ENCODE data around the gene TMEM109.
A peak's percentile ranks its signal among the peaks of the same experiment; 100 is the strongest.

TMEM109 gene

DNA sequence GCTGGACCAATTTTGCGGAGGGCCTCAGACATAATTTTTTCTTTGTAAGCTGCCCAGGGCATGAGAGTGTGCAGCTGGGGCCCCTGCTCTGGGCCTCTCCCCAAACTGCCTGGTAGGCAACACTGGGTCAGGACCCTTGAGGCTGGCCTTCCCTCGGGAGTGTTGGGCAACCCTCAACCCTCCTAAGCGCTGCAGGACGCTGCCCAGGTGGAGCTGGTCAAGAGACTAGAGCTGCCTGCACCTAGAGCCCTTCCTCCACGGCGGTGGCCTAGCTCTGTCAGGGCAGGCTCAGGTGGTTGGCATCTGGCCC, 9.8 kb downstream of the TMEM109 start:
- ChIA-PET POLR2A (interaction anchor here (1.4 to 1.7 kb wide), 2 partner anchors 10 to 17 kb away, joined by 5 to 10 read pairs; partner anchors contain the start of genes PRPF19 and TMEM109), CTCF (interaction anchor here (1.5 kb wide), 1 partner anchor 93 kb away, joined by 3 read pairs; no protein-coding TSS in a partner anchor)
- DNase-seq (ENCODE audit: extremely low spot score) = no peak
- TF ChIP-seq FOXM1 (IDR thresholded peaks at IDR 0.05; ENCODE audit: borderline replicate concordance) (no peak), ARNT (IDR thresholded peaks at IDR 0.05) (no peak)

DNA sequence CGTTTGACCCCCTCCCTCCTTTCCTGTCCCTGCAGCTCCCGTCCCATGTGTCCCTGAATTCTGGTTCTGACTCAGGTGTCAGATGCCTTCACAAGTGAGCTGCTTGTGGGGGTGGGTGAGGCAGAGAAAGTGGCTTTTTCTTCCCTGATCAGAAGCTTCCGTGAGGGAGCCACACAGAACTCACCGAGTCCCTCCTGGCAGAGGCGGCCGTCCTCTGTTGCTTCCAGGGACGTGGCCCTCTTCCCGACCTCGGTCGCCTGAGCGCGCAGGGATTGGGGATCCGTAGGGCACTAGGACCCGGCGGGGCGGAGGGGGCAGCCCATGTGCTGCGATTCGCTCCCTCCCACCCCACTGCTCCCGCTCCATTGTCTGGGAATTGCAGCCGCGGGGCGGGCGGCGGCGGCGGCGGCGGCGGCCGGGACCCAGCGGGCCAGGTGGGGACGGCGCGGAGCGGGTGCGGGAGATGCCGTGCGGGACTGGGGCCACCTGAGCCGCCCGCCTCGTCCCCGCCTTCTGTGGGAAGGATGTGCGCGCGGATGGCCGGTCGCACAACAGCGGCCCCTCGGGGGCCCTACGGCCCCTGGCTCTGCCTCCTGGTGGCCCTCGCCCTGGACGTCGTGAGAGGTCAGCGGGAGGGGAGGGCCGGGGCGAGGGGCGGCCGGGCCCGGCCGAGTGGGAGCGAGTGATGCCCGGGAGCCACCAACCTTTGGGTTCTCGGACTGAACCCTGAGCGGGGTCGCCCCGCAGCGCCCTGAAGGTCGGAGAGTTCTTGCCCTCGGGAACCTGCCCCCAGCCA, 10.3 kb downstream of the TMEM109 start, which contains the start of gene TMEM132A:
Gene TMEM132A (plus strand): TSS at position 351 of the 796 bp plus-strand sequence. CDS start 174 bp downstream, at position 525.
- ChIA-PET CTCF (no interaction called here), POLR2A (interaction anchor here (1.4 to 1.7 kb wide), 2 partner anchors 11 to 18 kb away, joined by 5 to 10 read pairs; partner anchors contain the start of genes PRPF19 and TMEM109)
- DNase-seq (ENCODE audit: extremely low spot score) = peak; percentile 89
- TF ChIP-seq ARNT (IDR thresholded peaks at IDR 0.05) (0 out of 2 replicates have a peak, but pooled peaks have one; percentile 32), ELF4 (IDR thresholded peaks at IDR 0.05) (no peak), SP1 (IDR thresholded peaks at IDR 0.05) (no peak), FOXM1 (IDR thresholded peaks at IDR 0.05; ENCODE audit: borderline replicate concordance) (peak; percentile 93), L3MBTL2 (conservative IDR thresholded peaks at IDR 0.05) (0 out of 2 replicates have a peak, but pooled peaks have one; percentile 32), ZNF384 (IDR thresholded peaks at IDR 0.05) (no peak), LEF1 (IDR thresholded peaks at IDR 0.05; ENCODE audit: borderline replicate concordance) (peak; percentile 23; the same call in 1 of the 2 replicates), TARDBP (IDR thresholded peaks at IDR 0.05) (no peak), CTBP1 (IDR thresholded peaks at IDR 0.05; ENCODE audit: borderline replicate concordance) (no peak), BHLHE40 (IDR thresholded peaks at IDR 0.05; ENCODE audit: borderline replicate concordance) (no peak), SUZ12 (IDR thresholded peaks at IDR 0.05) (no peak)

DNA sequence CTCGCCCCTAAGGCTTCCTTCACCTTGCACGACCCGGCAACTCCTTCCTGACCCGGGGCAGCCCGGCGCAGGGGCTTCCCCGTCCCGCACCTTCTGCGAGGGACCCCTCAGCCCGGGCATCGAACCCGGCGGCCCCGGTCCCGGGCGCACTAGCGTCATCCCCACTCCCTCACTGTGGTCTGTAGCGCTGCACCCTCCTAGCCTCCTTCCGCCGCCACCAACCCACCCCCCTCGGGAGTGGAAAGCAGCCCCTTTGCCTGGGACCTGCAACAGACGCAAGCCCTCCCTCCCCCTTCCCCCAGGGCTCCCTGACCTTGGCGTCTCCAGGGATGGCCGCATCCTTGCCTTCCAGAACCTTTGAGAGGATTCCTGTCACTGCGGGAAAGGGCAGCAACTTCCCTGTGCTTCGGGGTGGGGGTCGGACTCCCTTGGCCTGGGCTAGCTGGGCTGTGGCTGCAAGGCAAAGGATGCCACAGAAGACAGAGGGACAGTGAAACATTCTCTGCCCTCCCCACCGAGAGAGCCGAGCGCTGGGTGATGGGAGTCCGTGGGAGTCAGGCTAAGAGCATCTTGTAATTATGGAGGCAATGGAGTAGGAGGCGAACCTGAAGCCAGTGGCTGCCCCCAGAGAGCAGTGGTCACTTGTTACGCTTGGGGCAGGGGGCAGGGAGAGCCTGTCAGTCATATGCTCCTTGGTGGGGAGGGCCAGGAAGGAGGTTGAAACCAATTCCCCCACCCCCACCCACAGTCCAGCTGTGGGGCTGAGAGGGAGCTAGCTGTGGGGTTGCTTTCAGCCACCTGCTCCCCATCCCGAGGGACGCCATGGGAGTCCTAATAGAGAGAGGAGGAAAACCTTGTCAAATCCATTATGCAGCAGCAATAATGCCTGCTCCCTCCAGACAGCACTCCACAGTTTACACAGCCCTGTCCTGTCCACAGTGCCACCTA, 11.2 kb downstream of the TMEM109 start:
- no peak for TF ChIP-seq HDGF (IDR thresholded peaks at IDR 0.05; ENCODE audit: borderline replicate concordance)
- TF ChIP-seq, protein P1, sequence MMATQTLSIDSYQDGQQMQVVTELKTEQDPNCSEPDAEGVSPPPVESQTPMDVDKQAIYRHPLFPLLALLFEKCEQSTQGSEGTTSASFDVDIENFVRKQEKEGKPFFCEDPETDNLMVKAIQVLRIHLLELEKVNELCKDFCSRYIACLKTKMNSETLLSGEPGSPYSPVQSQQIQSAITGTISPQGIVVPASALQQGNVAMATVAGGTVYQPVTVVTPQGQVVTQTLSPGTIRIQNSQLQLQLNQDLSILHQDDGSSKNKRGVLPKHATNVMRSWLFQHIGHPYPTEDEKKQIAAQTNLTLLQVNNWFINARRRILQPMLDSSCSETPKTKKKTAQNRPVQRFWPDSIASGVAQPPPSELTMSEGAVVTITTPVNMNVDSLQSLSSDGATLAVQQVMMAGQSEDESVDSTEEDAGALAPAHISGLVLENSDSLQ (IDR thresholded peaks at IDR 0.05) = peak; percentile 58
- TF ChIP-seq ELF4 (IDR thresholded peaks at IDR 0.05) = no peak
- no peak for TF ChIP-seq CTBP1 (IDR thresholded peaks at IDR 0.05; ENCODE audit: borderline replicate concordance)
- TF ChIP-seq NFRKB (IDR thresholded peaks at IDR 0.05) = no peak
- ChIA-PET POLR2A (no interaction called here), CTCF (no interaction called here)
- DNase-seq (ENCODE audit: extremely low spot score) = peak; percentile 22

DNA sequence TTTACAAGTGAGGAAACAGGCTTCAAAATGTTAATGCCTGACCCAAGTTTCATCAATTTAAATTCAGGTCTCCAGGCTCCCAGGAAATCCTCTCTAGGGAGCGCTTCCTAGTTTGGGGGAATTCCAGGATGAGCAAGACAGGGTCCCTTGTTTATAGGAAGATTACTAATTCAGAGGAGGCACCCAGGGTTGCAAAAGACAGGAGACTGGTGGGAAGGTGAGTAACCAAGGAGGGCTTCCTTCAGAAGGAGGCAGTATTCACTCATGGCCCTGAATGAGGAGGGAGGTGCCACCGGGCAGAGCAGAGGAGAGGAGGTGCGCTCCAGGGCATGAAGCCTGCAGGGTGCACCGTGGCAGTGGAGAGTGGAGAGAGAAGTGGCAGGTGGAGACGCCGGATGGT, 11.9 kb downstream of the TMEM109 start:
- POLR2A ChIA-PET = no interaction called here
- DNase-seq (ENCODE audit: extremely low spot score) = no peak
- CTCF ChIA-PET = no interaction called here
- TF ChIP-seq, protein P1 (IDR thresholded peaks at IDR 0.05) = no peak
- no peak for TF ChIP-seq FOXA1 (IDR thresholded peaks at IDR 0.05)
- no peak for TF ChIP-seq BHLHE40 (IDR thresholded peaks at IDR 0.05; ENCODE audit: borderline replicate concordance)
- TF ChIP-seq TARDBP (IDR thresholded peaks at IDR 0.05) = no peak
- no peak for TF ChIP-seq FOXM1 (IDR thresholded peaks at IDR 0.05; ENCODE audit: borderline replicate concordance)
- no peak for TF ChIP-seq ZNF384 (IDR thresholded peaks at IDR 0.05)
- TF ChIP-seq SUZ12 (IDR thresholded peaks at IDR 0.05) = no peak
- no peak for TF ChIP-seq NFRKB (IDR thresholded peaks at IDR 0.05)
- TF ChIP-seq FOXK2 (IDR thresholded peaks at IDR 0.05) = no peak
- TF ChIP-seq CTBP1 (IDR thresholded peaks at IDR 0.05; ENCODE audit: borderline replicate concordance) = no peak
- TF ChIP-seq ARNT (IDR thresholded peaks at IDR 0.05) = no peak
- TF ChIP-seq ELF4 (IDR thresholded peaks at IDR 0.05) = no peak

DNA sequence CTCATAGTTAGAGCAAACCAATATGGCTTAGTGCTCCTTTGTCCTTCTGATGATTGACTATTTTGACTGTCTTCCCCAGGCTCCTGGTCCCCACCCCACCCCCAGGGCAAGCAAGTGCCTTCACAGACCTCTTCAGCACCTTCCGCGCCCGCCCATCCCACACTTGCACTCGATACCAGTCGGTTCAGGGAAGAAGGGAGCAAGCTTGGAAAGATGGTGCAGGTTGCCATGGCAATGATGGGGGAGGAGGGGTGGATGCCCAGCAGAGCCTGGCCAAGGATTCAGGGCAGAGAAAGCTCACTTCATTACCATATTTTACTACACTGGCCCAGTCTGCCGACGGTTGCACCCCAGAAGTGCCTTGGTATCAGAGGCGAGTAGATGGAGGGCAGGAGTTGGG, 12.5 kb downstream of the TMEM109 start:
- POLR2A ChIA-PET = interaction anchor here (0.6 to 2.1 kb wide), 2 partner anchors 13 to 21 kb away, joined by 3 to 8 read pairs; partner anchors contain the start of gene TMEM109
- TF ChIP-seq TARDBP (IDR thresholded peaks at IDR 0.05) (no peak), SUZ12 (IDR thresholded peaks at IDR 0.05) (no peak), ZNF384 (IDR thresholded peaks at IDR 0.05) (no peak), BHLHE40 (IDR thresholded peaks at IDR 0.05; ENCODE audit: borderline replicate concordance) (no peak), NFRKB (IDR thresholded peaks at IDR 0.05) (no peak), CTBP1 (IDR thresholded peaks at IDR 0.05; ENCODE audit: borderline replicate concordance) (no peak), FOXA1 (IDR thresholded peaks at IDR 0.05) (no peak), L3MBTL2 (conservative IDR thresholded peaks at IDR 0.05) (no peak)
- TF ChIP-seq, protein P1 (IDR thresholded peaks at IDR 0.05) = no peak
- CTCF ChIA-PET = no interaction called here
- no peak for DNase-seq (ENCODE audit: extremely low spot score)

Measured in HEK293T (cell line).